Lower lobe of right lung (tissue), 2 donors: ENCODE results near the gene TMEM59L. TPM values are rescaled to one million over a fixed set of nuclear protein-coding genes. Genes with fewer than 3 reads are reported as not detected.

ENCODE experiments used
- ATAC-seq, 2 donors: fragments of 200-7000 bp; cut with Tn5 transposase; one replicate each; pipeline ENCODE4 v1.9.1; 2020 to 2022; ENCODE audit warnings: mild to moderate bottlenecking in 2 of 2, moderate library complexity in 2 of 2
- DNase-seq: peaks from one replicate; pipeline ENCODE4 v3.0.0-alpha.2; 2020
- H3K27ac ChIP-seq: fragments of 200-600 bp; one replicate; pipeline ENCODE4 v1.8.0; 2022
- H3K27me3 ChIP-seq: fragments of 200-600 bp; one replicate; pipeline ENCODE4 v1.8.0; 2022; ENCODE audit warnings: low read depth
- H3K36me3 ChIP-seq: fragments of 200-600 bp; one replicate; pipeline ENCODE4 v1.8.0; 2022; ENCODE audit warnings: mild to moderate bottlenecking
- H3K4me1 ChIP-seq: fragments of 200-600 bp; one replicate; pipeline ENCODE4 v1.8.0; 2022
- H3K4me3 ChIP-seq: fragments of 200-600 bp; one replicate; pipeline ENCODE4 v1.8.0; 2022; ENCODE audit warnings: mild to moderate bottlenecking
- H3K9me3 ChIP-seq: fragments of 200-600 bp; one replicate; pipeline ENCODE4 v1.8.0; 2022
- intact Hi-C: fragments of 100-400 bp; cut with DNase I; formaldehyde crosslinking; loops from one replicate; pipeline ENCODE4 v1.11.0; 2022
- total RNA-seq: library from RNA; stranded (reverse); fragmentation: NEBNext Ultra II Directional; extraction: Animal tissue kit (Norgen Biotek cat#: 25700); gene quantifications from one replicate; pipeline ENCODE4 v1.2.1, GENCODE V29; 2021
- TF ChIP-seq, protein P1 (sequence below): fragments of 200-600 bp; IDR thresholded peaks from one replicate; pipeline ENCODE4 v1.8.0; 2022; ENCODE audit warnings: antibody characterized with exemption, mild to moderate bottlenecking
- donor health status: DM: no; HTN: yes; CAD: no; lungs with severe emphysema.

TMEM59L gene
- total RNA-seq, 1 donor from 2014 or later = 1.1 TPM

DNA sequence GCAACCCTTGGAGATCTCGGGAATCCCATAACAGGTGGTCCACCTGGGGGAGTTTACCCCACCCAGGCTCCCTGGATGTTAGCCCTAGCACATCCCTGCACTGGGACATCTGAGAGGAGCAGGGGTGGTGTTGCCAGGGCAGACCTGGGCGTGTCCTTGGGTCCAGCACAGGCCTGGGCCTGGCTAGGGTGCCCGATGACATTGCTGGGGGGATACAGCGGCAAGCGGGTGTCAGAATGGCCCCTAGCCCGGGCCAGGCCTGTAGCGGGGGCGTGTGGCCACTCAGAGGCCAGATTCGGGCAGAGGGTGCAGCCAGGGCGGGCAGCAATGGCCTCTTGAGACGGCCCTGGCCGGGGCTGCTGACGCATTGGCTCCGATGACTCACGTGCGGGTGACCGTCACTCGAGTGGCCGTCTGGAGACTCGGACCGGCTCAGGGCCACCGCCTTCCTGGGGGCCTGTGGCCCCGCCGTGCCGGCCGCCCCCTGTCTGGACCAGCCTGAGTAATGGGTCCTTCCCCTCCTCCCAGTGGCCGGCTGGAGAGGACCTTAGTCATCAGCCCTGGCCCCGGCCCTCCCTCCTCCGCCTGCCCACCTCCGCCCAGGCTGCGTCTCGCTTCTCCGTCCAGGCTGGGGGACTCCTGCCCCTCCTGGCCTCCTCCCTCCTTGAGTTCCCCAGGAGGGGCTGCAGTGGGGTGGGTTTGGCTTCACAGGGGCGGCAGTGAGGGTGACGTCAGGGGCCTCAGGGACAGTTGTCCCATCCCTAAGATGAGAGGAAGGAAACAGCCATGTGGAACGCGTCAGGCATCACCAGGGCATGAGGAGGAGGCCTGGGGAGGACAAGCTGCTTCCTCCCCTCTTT, 47.6 kb downstream of the TMEM59L start:
- Histone ChIP-seq H3K36me3 (peaks cover 2% of the 10 kb centered on the region), H3K9me3 (no peaks in the 10 kb centered on the region), H3K4me1 (peaks cover 23% of the 10 kb centered on the region), H3K27ac (peak overlapping the region; percentile 70), H3K4me3 (peak overlapping the region; percentile 5), H3K27me3 (no peaks in the 10 kb centered on the region)
- peak; percentile 69 for DNase-seq
- ATAC-seq = peak; percentile 41 to 80
- TF ChIP-seq, protein P1, sequence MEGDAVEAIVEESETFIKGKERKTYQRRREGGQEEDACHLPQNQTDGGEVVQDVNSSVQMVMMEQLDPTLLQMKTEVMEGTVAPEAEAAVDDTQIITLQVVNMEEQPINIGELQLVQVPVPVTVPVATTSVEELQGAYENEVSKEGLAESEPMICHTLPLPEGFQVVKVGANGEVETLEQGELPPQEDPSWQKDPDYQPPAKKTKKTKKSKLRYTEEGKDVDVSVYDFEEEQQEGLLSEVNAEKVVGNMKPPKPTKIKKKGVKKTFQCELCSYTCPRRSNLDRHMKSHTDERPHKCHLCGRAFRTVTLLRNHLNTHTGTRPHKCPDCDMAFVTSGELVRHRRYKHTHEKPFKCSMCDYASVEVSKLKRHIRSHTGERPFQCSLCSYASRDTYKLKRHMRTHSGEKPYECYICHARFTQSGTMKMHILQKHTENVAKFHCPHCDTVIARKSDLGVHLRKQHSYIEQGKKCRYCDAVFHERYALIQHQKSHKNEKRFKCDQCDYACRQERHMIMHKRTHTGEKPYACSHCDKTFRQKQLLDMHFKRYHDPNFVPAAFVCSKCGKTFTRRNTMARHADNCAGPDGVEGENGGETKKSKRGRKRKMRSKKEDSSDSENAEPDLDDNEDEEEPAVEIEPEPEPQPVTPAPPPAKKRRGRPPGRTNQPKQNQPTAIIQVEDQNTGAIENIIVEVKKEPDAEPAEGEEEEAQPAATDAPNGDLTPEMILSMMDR = no peak
- intact Hi-C loops = no loop called here

DNA sequence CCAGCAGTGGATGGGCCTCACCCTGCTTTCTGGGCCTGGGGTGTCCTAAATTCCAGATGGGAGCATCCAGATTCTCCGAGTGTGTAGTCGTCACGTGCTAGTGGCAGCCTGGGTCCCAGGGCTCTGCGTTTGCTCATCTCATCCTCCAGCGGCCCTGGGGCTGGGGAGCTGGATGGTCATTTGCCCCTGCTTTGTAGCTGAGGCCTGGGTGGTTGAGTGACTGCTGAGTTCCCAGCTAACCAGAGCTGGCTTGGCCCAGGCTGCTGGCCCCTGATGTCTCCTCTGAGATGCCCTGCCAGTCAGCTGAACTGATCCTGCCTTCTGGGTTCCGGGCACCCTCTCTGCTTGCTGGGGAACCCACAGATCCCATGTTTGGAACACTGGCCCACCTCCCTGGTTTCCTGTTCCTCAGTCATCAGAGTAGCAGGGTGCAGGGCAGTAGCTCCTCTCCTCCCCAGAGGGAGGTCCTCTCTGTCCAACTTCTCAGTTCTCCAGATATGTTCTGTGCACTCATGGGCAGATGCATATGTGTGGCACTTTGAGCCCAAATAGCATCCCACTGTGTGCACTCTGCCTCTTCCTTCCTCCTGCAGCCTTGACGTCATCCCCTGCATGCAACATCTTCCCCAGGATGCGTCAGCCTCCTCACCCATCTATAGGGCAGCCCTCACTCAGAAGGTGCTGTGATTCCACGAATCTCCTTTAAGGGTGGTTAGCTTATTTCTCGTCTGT, 48.4 kb downstream of the TMEM59L start:
- ATAC-seq = no peak
- TF ChIP-seq, protein P1 = no peak
- no peaks in the 10 kb centered on the region for H3K9me3 ChIP-seq
- DNase-seq = no peak
- H3K36me3 ChIP-seq = peaks cover 10% of the 10 kb centered on the region
- peaks cover 23% of the 10 kb centered on the region for H3K4me1 ChIP-seq
- H3K4me3 ChIP-seq = no peak overlapping the region
- intact Hi-C loops = no loop called here
- H3K27me3 ChIP-seq = no peaks in the 10 kb centered on the region
- peak overlapping the region; percentile 70 for H3K27ac ChIP-seq

DNA sequence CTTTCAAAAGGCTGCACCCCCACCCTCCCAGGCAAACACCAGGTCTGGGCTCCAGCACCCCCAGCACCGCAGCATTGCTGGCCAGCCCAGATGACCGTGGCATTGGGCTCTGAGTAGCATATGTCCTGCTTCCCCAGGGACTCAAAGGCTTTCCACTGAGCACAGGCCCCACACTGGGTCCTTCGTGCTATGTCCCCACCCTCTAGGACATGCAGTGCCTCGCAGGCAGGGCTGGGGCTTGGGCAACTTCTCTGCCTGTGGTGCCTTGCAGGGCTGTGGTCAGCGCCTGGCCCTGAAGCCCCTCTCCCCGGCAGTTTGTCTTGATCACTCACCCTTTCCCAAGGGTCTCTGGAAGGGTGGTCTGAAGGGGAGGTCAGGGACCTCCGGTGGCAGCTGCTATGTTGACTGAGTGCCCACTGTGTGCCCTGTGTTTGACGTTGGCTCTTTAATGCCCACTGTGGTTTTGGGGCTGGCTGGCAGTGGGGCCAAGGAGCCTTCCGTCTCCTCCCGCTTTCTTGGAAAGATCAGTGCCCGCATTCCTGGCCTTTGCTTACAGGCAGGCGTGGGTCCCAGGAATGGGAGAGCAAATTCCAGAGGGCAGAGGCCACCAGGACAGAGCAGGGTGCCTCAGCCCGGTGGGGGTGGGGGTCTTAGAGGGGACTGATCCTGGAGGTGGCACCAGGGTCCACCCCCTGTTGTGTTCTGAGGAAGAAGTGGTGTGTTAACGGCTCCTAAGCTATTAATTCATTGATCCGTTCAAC, 50.5 kb downstream of the TMEM59L start:
- DNase-seq (no peak), ATAC-seq (no peak)
- intact Hi-C loops = no loop called here
- Histone ChIP-seq H3K9me3 (no peaks in the 10 kb centered on the region), H3K27me3 (no peaks in the 10 kb centered on the region), H3K27ac (no peak overlapping the region), H3K36me3 (peaks cover 17% of the 10 kb centered on the region), H3K4me3 (no peak overlapping the region), H3K4me1 (peaks cover 23% of the 10 kb centered on the region)
- TF ChIP-seq, protein P1 = no peak

DNA sequence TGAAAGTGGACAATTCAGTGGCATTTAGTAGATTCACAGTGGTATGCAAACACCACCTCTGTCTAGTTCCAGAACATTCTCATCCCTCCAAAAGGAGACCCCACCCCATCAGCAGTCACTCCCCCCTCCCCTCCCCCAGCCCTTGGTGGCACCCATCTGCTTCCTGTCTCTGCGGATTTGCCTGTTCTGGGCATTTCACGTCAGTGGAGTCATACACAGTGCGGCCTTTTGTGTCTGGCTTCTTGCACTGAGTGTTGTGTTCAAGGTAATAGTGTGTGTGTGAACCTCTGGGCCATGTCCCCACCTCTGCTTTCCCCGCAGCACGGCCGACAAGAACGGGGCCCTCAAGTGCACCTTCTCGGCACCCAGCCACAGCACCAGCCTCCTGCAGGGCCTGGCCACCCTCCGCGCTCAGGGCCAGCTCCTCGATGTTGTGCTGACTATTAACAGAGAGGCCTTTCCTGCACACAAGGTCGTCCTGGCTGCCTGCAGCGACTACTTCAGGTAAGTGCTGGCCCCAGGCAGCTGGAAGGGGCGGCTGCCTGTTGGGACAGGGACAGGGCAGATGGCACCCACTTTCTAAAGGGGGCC, 51.4 kb downstream of the TMEM59L start:
- Histone ChIP-seq H3K27me3 (no peaks in the 10 kb centered on the region), H3K27ac (no peak overlapping the region), H3K9me3 (no peaks in the 10 kb centered on the region), H3K36me3 (peaks cover 26% of the 10 kb centered on the region), H3K4me1 (peaks cover 21% of the 10 kb centered on the region), H3K4me3 (no peak overlapping the region)
- TF ChIP-seq, protein P1 = no peak
- ATAC-seq = no peak
- DNase-seq = no peak
- intact Hi-C loops = no loop called here

DNA sequence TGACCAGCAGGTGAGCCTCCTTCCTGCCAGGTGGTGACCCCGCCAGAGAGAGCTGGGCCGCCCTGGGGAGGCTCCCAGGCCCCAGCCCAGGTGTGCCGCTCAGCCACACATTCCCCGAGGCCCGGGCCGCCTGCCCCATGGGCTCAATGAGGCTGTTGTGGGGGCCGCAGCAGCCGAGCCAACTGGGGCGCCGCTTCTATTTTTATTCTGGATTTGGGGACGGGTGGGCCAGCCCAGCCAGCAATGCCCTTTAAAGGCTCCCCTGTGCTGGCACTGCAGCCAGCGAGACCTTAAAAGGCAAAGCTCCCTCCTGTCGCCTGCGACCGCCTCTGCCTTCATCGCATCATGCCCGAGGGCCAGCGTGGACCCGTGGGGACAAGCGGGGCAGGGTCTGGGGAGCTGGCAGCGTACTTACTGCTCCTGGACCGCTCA, 53.1 kb downstream of the TMEM59L start:
- H3K9me3 ChIP-seq = no peaks in the 10 kb centered on the region
- peaks cover 44% of the 10 kb centered on the region for H3K36me3 ChIP-seq
- TF ChIP-seq, protein P1 = no peak
- ATAC-seq (no peak), DNase-seq (no peak)
- H3K4me1 ChIP-seq = peaks cover 6% of the 10 kb centered on the region
- intact Hi-C loops = no loop called here
- H3K4me3 ChIP-seq = no peak overlapping the region
- H3K27me3 ChIP-seq = no peaks in the 10 kb centered on the region
- H3K27ac ChIP-seq = no peak overlapping the region
